GM12875 (cell line): Measurements from ENCODE around the gene PKD1.
A peak's percentile ranks its signal among the peaks of the same experiment; 100 is the strongest.
"Not testable (repeated sequence)": the region's sequence is repeated elsewhere in the genome, so short reads cannot be mapped to it uniquely, and the experiment has no call there.

Source experiments
- H3K4me3 ChIP-seq: one replicate; pipeline ENCODE4 v1.5.1; 2011; ENCODE audit warnings: low read depth, low read length, control low read depth
- TF ChIP-seq, protein P1 (sequence below): IDR thresholded peaks from 2 replicates; pipeline ENCODE4 v1.5.1; 2011; ENCODE audit warnings: low read depth, mild to moderate bottlenecking, control low read depth, inconsistent platforms, low read length, moderate library complexity, borderline replicate concordance; ENCODE audit not compliant: insufficient read depth

The PKD1 gene

DNA sequence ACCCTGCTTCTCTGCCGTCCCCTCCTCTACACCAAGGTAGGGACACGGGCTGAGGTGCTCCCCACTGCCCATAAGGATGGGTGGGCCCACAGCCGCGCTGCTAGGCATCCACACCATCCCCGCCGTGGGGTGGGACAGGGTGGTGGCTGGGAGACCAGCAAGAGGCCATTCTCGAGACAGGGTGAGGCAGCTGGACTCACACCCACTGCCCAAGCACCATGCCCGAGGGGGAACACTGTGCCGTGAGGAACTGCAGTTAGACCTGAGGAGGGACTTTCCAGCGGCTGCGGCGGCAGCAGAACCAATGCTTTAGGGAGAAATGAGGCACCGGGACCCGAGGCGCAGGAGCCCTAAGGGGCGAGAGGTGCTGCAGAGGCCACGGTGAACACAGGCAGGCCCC lies 13.3 kb downstream of the PKD1 start:
- no peak overlapping the region for H3K4me3 ChIP-seq
- TF ChIP-seq, protein P1, sequence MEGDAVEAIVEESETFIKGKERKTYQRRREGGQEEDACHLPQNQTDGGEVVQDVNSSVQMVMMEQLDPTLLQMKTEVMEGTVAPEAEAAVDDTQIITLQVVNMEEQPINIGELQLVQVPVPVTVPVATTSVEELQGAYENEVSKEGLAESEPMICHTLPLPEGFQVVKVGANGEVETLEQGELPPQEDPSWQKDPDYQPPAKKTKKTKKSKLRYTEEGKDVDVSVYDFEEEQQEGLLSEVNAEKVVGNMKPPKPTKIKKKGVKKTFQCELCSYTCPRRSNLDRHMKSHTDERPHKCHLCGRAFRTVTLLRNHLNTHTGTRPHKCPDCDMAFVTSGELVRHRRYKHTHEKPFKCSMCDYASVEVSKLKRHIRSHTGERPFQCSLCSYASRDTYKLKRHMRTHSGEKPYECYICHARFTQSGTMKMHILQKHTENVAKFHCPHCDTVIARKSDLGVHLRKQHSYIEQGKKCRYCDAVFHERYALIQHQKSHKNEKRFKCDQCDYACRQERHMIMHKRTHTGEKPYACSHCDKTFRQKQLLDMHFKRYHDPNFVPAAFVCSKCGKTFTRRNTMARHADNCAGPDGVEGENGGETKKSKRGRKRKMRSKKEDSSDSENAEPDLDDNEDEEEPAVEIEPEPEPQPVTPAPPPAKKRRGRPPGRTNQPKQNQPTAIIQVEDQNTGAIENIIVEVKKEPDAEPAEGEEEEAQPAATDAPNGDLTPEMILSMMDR: no peak

DNA sequence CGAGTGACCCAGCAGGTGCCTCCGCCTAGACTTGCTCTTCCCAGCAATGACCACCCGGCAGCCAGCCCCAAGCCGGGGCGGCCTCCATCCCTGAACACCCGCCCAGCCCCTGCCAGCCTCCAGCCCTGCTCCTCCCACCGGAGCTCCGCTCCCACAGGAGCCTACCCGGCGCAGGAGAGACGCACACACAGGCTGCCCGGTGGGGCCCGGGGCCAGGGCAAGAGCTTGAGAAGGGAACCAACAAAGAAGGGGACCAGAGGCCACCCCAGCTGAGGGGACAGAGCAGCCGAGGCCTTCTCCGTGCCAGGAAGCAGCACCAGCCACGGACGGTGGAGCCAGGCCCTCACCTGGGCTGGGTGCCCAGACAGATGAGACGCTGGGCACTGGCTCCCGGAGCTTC lies 13.8 kb downstream of the PKD1 start:
- TF ChIP-seq, protein P1: no peak
- no peak overlapping the region for H3K4me3 ChIP-seq

DNA sequence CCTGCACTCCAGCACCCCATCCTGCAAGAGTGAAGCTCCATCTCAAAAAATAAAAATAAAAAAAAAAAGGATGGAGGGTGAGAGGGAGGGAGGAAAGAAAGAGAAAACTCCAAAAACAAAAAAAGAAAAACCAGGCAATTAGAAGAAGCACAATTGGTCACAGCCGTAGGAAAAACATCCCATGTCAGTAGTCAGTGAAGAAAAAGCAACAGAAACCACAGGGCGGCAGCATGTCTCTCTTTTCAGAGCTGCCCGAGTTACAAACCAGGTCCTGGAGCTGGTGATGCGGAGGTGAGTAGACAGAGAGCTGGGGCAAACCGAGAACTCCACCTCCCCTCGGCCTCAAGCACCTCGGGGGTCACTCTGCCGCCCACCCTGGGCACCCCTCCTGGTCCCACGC lies 14.4 kb downstream of the PKD1 start:
- TF ChIP-seq, protein P1: peak; percentile 35; the same call in 1 of the 2 replicates
- H3K4me3 ChIP-seq: not testable (repeated sequence)

DNA sequence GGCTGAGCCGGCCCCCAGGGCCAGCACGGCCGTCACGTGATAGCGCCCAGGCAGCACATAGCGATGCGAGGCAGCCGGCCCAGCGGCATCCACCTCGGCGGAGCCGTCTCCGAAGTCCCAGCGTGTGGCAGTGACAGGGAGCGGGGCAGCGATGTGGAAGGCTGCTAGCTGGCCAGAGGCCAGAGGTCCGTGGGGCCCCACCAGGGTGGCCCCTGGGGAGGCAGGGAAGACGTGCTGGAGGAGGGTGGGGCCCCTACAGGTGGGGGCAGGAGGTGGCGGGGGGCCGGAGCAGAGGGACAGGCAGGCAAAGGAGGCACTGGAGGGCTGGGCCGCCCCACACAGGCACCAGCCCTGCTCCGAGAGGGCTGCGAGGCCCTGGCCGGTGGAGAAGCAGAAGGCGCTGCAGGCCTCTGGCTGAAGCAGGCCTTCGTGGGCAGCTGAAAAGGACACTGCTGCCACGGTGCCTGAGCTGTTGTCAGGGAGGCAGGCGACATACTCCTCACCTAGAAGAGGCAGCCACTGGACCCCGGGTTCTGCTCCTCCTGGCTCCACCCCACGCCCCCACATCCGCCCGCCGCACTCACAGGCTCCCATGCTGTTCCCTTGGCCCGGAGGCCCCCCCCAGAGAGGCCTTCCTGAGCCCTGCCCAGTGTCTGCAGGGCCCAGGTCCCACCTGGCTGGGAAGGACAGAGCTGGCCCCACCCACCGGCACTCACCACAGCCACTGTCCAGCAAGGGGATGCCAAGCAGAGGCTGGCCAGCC lies 17.6 kb downstream of the PKD1 start:
- not testable (repeated sequence) for H3K4me3 ChIP-seq

DNA sequence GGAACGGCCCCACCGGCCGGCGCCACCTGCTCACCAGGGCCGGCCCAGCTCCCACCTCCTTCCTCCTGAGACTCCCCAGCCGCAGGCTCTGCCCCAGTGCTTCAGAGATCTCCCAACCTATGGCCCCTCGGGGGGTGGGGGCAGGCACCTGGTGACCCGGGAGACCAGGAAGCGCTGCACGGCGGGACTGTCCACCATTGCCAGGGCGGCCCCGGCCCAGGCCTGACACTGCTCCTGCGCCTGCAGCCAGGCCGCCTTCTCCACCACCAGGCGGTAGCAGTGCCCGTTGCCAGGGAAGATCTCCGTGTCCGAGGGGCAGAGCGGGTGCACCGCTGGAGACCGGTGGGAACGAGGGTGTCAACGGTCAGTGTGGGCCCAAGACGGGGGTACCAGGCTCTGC lies 18.4 kb downstream of the PKD1 start:
- not testable (repeated sequence) for H3K4me3 ChIP-seq

DNA sequence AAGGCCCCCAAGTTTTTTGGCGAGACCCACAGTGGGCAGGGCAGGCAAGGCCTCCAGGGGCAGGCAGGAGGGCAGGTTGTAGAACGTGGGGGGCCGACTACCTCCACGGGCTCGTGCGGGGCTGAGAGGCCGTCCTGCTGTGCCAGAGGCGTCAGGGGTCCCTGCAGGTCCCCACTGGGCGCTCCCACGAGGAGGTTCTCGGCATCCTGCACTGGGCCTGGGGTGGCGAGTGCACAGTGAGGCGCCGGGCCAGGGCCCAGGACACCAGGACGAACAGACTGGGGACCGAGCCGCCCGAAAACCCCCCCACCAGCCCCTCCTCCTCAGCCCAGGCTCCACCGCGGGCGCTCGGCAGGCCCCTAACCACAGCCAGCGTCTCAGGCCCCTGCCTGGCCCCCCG lies 19.3 kb downstream of the PKD1 start:
- not testable (repeated sequence) for H3K4me3 ChIP-seq

DNA sequence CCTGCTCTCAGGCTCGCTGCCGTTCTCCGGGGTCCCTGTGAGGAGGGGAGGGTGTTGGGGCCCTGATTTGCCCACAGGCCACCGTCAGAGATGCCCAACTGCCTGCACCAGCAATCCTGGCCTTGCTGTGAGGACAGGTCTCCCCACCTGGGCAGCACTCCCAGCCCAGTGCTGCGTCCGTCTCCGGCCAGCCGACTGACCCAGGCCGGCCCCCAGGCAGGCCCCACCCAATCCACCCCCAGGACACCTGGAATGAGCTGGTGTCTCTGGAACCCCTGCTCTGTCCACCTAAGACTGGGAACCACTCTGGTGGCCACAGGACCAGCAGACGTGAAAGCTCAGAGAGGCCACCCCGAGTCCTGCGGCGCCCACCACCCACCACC lies 20.1 kb downstream of the PKD1 start:
- H3K4me3 ChIP-seq: no peak overlapping the region
- TF ChIP-seq, protein P1: no peak

DNA sequence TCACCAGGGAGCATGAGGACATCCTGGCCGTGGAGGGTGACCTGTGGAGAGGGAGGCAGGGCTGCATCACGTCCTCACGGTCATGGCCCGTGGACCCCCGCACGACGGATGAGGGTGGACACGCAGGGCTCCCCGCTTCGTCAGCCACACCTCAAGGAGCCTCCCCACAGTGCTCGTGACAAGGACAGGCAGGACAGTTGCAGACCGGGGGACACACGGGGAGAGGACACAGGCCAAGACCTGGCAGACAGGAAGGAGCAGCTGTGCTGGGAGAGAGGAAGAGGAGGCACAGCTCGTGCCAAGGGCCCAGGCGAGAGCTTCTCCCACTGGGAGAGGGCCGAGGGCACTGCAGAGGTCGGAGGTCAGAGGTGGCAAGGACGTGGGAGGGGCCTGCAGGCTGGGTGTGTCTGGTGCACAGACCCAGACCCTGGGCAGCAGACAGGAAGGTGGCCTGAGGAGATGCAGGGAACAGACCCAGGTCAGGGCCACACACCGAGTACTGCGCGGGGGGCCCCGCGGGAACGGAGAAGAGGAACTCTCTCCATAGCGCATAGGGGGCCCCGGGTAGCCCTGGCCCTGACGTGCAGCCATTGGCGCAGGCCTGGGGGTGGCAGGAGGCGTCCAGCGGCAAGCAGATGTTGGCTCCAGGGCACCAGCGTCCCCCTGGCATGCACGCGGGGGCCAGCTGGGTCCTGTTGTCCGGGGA lies 20.7 kb downstream of the PKD1 start:
- H3K4me3 ChIP-seq: not testable (repeated sequence)

DNA sequence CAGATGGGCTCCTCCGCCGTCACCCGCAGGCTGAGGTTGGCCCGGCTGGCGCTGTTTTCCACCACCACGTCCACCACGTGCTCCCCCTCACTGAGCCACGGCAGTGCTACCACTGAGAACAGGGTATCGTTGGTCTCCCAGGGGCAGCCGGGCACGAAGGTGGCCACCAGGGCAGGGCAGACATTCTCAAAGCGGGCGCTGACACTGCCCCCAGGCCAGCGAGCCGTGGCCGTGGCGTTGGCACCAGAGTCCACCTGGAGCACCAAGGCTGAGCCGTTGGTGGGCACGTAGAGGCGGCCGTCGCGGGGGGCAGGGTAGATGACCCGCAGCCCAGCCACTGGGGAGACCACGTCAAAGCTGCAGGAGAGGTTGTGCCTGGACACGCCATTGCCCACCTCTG lies 21.5 kb downstream of the PKD1 start:
- H3K4me3 ChIP-seq: not testable (repeated sequence)

DNA sequence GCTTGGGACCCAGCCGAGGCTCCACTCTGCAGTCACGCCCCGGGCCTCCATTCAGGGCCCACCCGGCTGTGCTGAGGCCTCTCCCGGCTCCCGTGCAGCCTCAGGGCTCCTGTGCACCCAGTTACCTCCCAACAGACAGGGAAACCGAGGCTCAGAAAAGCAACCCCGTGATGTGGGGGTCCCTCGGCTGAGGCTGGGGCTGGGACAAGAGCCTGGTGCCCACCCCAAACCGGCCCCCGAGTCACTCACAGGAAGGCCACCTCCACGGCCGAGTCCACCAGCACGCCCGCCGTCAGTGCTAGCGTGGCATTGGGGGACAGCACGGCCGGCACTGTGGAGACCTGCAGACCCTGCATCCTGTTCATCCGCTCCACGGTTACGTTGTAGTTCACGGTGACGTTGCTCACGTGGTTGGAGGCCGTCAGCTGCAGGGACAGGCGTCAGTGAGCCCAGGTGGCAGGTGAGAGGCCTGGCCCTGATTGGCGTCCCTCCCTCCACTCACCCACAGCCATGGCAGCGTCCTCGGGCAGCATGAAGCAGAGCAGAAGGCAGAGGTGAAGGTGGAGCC lies 23.1 kb downstream of the PKD1 start:
- not testable (repeated sequence) for H3K4me3 ChIP-seq

DNA sequence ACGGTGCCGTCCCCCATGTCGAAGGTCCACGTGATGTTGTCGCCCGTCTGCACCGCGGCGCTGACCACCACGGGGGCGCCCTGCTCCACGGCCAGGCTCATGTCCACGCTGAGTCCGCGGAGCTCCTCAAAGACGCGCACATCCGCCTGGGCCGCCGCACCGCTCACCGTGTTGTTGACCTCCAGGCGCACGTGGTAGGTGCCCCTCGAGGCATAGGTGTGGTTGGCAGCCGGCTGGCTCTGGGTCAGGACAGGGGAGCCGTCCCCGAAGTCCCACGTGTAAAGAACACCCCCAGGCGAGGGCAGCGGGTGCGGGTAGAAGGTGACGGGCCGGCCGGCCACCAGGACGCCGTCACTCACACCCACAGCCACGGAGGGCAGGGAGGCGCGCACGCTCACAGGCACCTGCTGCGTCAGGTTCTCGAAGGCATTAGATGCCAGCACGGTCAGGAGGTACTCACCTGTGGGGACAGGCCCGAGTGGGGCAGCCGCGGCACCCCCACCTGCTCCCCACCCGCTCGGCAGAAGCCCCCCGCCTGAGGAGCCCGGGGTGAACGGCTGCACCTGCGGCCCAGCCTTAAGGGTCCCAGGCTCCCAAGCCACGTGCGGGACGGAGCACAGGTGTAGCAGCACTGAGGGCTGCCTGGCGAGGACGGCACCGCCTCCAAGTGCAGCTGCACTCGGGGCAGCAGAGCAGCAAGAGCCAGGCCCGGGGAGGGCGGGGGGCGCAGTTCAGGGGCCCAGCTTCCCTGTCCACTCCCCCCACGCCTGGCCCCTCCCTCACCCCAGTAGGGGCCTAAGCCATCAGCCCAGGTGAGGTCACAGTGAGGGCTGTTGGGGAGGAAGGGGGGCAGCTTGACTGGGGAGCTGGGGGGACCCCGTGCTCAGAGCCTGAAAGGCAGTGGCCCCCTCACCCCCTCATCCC lies 24.0 kb downstream of the PKD1 start:
- not testable (repeated sequence) for H3K4me3 ChIP-seq

DNA sequence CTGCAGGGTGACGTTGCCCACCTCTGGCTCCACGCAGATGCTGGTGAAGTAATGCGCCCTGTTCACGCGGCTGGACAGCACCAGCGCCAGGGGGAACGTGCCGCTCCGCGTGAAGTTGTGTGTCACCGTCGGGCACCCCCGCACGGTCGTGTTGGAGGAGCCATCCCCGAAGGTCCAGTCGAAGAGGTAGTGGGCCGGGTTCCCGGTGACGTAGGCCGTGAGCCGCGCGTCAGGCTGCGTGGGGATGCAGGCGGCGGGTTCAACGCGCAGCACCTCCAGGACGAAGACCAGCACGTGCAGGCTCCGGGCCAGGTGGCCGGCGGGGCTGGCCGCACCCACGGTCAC lies 24.7 kb downstream of the PKD1 start:
- not testable (repeated sequence) for H3K4me3 ChIP-seq

DNA sequence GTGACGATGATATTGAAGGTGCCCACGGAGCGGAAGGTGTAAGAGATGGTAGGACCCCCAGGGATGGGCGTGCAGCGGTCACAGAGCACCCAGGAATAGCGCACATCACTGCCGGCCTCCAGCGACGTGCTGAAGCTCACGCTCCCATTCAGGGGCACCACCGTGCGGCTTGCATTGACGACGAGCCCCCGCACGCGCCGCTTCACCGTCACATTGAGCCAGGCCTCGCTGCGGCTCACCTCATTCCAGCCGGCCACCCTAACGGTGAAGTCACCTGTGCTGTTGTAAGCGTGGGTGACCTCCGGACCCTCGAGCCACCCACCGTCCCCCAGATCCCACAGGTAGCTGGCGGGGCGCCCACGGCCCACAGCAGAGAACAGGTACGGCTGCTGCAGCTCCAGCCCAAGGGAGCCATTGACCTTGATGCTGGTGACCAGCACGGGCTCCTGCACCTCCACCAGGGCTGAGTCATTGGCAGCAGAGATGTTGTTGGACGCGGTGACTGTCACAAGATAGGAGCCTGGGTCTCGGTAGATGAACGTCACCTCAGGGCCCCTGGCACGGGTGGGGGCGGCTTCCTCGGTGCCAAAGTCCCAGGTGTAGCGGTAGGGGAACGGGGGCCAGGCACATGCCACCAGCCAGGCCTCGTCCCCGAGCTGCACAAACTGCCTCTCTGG lies 25.2 kb downstream of the PKD1 start:
- H3K4me3 ChIP-seq: not testable (repeated sequence)

DNA sequence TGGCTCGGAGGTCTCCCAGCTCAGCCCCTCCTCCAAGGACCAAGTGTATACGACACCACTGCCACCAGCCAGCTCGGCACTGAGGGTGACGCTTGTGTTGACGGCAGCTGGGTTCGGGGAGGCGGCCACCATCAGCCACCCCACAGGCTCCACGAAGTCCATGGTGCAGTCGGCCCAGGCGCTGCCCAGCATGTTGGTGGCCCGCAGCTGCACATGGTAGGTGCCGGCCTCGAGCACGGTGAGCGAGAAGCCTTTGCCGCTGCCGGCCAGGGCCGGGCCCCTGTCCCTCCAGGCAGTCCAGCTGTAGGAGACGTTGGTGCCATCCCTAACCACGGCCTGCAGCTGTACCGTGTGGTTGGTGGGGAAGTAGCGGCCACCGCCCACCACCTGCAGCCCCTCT lies 25.8 kb downstream of the PKD1 start:
- H3K4me3 ChIP-seq: not testable (repeated sequence)
